ENCODE data around the gene GDF10. TPM values are rescaled to one million over a fixed set of nuclear protein-coding genes. Genes with fewer than 3 reads are reported as not detected.

Gene GDF10
- total RNA-seq, 1 experiment from 2014 or later: 0.20 TPM

- Histone ChIP-seq H3K9me3 (ENCODE audit: control insufficient read depth, low read depth, low read length) (no peaks in the 10 kb centered on the region), H3K14ac (ENCODE audit: insufficient read depth, low read length) (no peak overlapping the region)
These were observed 29.9 kb downstream of the GDF10 start for GRCh38 chr10:47329855-47330254.

More at GRCh38 chr10:47329855-47330254, 29.9 kb downstream of the GDF10 start:
- Mint-ChIP-seq H3K27me3 (ENCODE audit: low read depth) (peaks cover 2% of the 10 kb centered on the region; the same call in 1 of the 2 replicates), H3K36me3 (ENCODE audit: insufficient read depth in 1 of 3, low read depth in 3 of 3) (no peaks in the 10 kb centered on the region), H3K9me3 (peaks cover 0 to 2% of the 10 kb centered on the region in 2 experiments; a peak in 2 of 5 replicates), H3K4me3 (no peak overlapping the region), H3K27ac (no peak overlapping the region), H3K4me1 (no peaks in the 10 kb centered on the region; a peak in 1 of 4 replicates)
- H4K91ac ChIP-seq (ENCODE audit: insufficient read length, low read depth, low read length): no peak overlapping the region
- H2BK120ac ChIP-seq (ENCODE audit: low read depth, low read length, poor library complexity, severe bottlenecking): no peak overlapping the region
- no peak overlapping the region for H3K4ac ChIP-seq (ENCODE audit: low read depth, low read length)
- no peaks in the 10 kb centered on the region for H3K79me2 ChIP-seq (ENCODE audit: insufficient read depth, low read length)
- no CpG with 5 or more reads among the region's 4 CpGs for WGBS (ENCODE audit: extremely low coverage, insufficient read length, low lambda C conversion rate)
- H3K4me2 ChIP-seq (ENCODE audit: insufficient read depth, insufficient read length, low read length): no peak overlapping the region
- no peak overlapping the region for H2AK5ac ChIP-seq (ENCODE audit: insufficient read length, low read length)
- H3K18ac ChIP-seq (ENCODE audit: insufficient read length, low read depth, low read length): no peak overlapping the region
- H3K79me1 ChIP-seq (ENCODE audit: insufficient read depth, low read depth, low read length, poor library complexity, severe bottlenecking): no peaks in the 10 kb centered on the region
- no peak overlapping the region for H3K9ac ChIP-seq (ENCODE audit: extremely low read depth, insufficient read length, low read length)
- no peak overlapping the region for H3K23ac ChIP-seq (ENCODE audit: insufficient read length, low read depth, low read length)
- H3K27me3 ChIP-seq (ENCODE audit: insufficient read depth, low read length): no peaks in the 10 kb centered on the region
- no peak overlapping the region for H2BK20ac ChIP-seq (ENCODE audit: low read depth, low read length, poor library complexity, severe bottlenecking)
- no peak overlapping the region for H3T11ph ChIP-seq (ENCODE audit: low read length)
- no peak overlapping the region for H2BK12ac ChIP-seq (ENCODE audit: insufficient read length, low read depth, low read length)
- H3K56ac ChIP-seq (ENCODE audit: insufficient read length, low read depth, low read length): no peak overlapping the region
- no peak overlapping the region for H2AFZ ChIP-seq (ENCODE audit: low read length)
- no peak overlapping the region for H3K27ac ChIP-seq (ENCODE audit: insufficient read length, low read depth, low read length)
- H3K23me2 ChIP-seq (ENCODE audit: insufficient read length, low read depth, low read length, poor library complexity, severe bottlenecking): no peaks in the 10 kb centered on the region
- no peak overlapping the region for H4K5ac ChIP-seq (ENCODE audit: insufficient read length, low read depth, low read length)
- H4K8ac ChIP-seq (replicated peaks; ENCODE audit: insufficient read length, low read depth, low read length): no peak overlapping the region
- no peak overlapping the region for H2BK5ac ChIP-seq (ENCODE audit: insufficient read length, low read length)
- H4K20me1 ChIP-seq (ENCODE audit: control insufficient read depth, insufficient read depth, insufficient read length): no peaks in the 10 kb centered on the region
- TF ChIP-seq CTCF (conservative IDR thresholded peaks at IDR 0.05): no peak
- no peak for DNase-seq
- no peak overlapping the region for H2BK15ac ChIP-seq (ENCODE audit: low read depth, low read length)
- no peaks in the 10 kb centered on the region for H3K4me1 ChIP-seq (ENCODE audit: insufficient read depth, low read length)
